Measurements from ENCODE around the gene PTPN22.

GRCh38 chr1:113802367-113803007, 69.0 kb downstream of the PTPN22 start:
- TF ChIP-seq POLR2A (IDR thresholded peaks at IDR 0.05): no peak
- TF ChIP-seq CTCF (IDR thresholded peaks at IDR 0.05): no peak
